ENCODE measurements around the gene SPRR2B. TPM values are rescaled to one million over a fixed set of nuclear protein-coding genes. Genes with fewer than 3 reads are reported as not detected.
"Not testable (repeated sequence)": the region's sequence is repeated elsewhere in the genome, so short reads cannot be mapped to it uniquely, and the experiment has no call there.

The SPRR2B gene
- total and polyA plus RNA-seq, 3 donors from 2014 or later: 0.62 to 12.4 TPM; not detected in 1

DNA sequence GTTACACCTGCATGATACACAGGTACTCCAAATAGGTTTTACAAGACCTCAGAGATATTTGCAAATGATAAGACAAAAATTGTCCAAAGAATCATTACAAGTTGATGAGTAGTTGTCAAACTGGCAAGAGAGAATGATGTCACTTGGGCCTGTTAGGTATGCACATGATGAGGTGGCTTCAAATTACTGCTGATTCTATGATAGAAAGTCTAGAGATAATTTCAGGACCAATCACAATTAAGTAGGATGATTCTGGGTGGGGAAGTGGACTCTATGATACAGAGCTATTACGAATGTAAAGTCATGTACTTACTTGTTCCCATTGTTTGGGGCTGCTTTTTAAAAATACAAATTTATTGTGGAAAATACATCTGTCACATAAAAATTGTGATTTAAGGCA is 45.6 kb downstream of the SPRR2B start:
- no peak for TF ChIP-seq POLR2A (IDR thresholded peaks at IDR 0.05)
- TF ChIP-seq, protein P1, sequence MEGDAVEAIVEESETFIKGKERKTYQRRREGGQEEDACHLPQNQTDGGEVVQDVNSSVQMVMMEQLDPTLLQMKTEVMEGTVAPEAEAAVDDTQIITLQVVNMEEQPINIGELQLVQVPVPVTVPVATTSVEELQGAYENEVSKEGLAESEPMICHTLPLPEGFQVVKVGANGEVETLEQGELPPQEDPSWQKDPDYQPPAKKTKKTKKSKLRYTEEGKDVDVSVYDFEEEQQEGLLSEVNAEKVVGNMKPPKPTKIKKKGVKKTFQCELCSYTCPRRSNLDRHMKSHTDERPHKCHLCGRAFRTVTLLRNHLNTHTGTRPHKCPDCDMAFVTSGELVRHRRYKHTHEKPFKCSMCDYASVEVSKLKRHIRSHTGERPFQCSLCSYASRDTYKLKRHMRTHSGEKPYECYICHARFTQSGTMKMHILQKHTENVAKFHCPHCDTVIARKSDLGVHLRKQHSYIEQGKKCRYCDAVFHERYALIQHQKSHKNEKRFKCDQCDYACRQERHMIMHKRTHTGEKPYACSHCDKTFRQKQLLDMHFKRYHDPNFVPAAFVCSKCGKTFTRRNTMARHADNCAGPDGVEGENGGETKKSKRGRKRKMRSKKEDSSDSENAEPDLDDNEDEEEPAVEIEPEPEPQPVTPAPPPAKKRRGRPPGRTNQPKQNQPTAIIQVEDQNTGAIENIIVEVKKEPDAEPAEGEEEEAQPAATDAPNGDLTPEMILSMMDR (IDR thresholded peaks at IDR 0.05): no peak
- no peak for DNase-seq
- Histone ChIP-seq H3K4me3 (no peak overlapping the region), H3K27me3 (no peaks in the 10 kb centered on the region), H3K36me3 (ENCODE audit: low read depth, missing control alignments) (no peaks in the 10 kb centered on the region), H3K9me3 (no peaks in the 10 kb centered on the region), H3K4me1 (no peaks in the 10 kb centered on the region), H3K27ac (no peak overlapping the region)
- intact Hi-C loops (cut with DNase I; ENCODE audit: low total_unique reads): no loop called here
- 89 to 93% methylated on average over 1 of the region's 1 CpG for WGBS, 2 donors

DNA sequence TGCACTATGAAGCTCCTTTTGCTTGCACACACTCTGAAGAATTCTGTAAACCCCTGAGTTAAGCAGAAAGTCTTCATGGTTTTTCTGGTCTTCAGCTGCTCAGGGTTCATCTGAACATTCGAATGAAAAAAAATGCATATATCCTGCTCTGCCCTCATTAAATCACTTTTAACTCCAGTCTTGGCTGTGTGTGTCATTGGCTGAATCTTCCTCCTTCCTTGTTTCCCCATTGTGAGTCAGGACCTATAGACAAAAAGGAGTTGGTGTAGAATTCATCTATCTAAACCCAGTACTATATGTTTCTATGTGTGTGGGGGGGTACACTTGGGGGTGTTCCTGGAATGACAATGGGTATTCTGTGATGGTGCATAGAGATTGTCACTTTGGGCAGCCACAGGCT is 47.0 kb downstream of the SPRR2B start:
- Histone ChIP-seq H3K27ac (no peak overlapping the region), H3K4me1 (no peaks in the 10 kb centered on the region), H3K9me3 (no peaks in the 10 kb centered on the region), H3K36me3 (ENCODE audit: low read depth, missing control alignments) (no peaks in the 10 kb centered on the region), H3K27me3 (no peaks in the 10 kb centered on the region), H3K4me3 (no peak overlapping the region)
- intact Hi-C loops (cut with DNase I; ENCODE audit: low total_unique reads): no loop called here
- WGBS, 2 donors: 81 to 85% methylated on average over 1 of the region's 1 CpG
- TF ChIP-seq POLR2A (IDR thresholded peaks at IDR 0.05): no peak
- TF ChIP-seq, protein P1 (IDR thresholded peaks at IDR 0.05): no peak
- no peak for DNase-seq

DNA sequence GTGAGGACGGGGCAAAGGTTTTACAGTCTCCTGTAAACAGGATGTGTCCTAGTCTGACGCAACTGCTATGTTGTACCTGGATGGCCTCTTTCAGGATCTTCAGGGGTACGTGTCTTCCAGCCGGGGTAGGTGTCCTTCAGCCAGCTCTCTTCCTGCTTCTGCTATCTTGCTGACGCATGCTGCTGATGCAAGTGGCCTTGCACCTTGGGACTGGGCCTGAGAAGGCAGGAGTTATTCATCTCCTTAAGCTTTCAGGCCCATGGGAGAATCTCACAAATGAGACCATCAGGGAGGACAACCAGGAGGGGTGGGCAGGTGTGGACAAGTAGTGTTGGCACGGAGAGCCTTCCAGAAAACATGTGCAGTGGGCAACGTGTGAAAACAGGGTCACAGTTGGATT is 48.3 kb downstream of the SPRR2B start:
- H3K27me3 ChIP-seq: no peaks in the 10 kb centered on the region
- no peak overlapping the region for H3K4me3 ChIP-seq
- no peak for DNase-seq
- no peaks in the 10 kb centered on the region for H3K36me3 ChIP-seq (ENCODE audit: low read depth, missing control alignments)
- H3K9me3 ChIP-seq: no peaks in the 10 kb centered on the region
- intact Hi-C loops (cut with DNase I; ENCODE audit: low total_unique reads): no loop called here
- no peak overlapping the region for H3K27ac ChIP-seq
- TF ChIP-seq POLR2A (IDR thresholded peaks at IDR 0.05): no peak
- TF ChIP-seq, protein P1 (IDR thresholded peaks at IDR 0.05): no peak
- no peaks in the 10 kb centered on the region for H3K4me1 ChIP-seq
- WGBS, 2 donors: 90 to 95% methylated on average over 7 of the region's 7 CpGs

DNA sequence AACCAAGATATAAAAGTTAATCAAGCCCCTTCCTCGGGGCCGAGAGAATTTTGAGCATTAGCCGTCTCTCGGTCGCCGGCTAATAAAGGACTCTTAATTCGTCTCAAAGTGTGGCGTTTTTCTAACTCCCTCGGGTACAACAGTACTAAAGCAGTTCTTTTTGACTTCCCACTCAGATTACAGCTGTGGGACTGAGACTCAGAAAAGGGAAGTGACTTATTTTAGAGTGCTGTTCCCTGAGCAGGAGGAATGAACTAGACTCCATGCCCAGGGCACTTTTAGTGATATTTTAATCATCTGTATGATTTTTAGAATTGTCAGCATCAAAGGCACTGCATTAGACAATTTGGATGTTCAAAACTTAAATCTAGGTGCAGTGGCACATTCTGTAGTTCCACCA is 49.1 kb downstream of the SPRR2B start:
- H3K4me3 ChIP-seq; intact Hi-C loops (cut with DNase I; ENCODE audit: low total_unique reads); H3K27me3 ChIP-seq; H3K27ac ChIP-seq; H3K36me3 ChIP-seq (ENCODE audit: low read depth, missing control alignments); DNase-seq; H3K9me3 ChIP-seq; H3K4me1 ChIP-seq: not testable (repeated sequence)
- WGBS, 2 donors: 56 to 67% methylated on average over 9 of the region's 9 CpGs

DNA sequence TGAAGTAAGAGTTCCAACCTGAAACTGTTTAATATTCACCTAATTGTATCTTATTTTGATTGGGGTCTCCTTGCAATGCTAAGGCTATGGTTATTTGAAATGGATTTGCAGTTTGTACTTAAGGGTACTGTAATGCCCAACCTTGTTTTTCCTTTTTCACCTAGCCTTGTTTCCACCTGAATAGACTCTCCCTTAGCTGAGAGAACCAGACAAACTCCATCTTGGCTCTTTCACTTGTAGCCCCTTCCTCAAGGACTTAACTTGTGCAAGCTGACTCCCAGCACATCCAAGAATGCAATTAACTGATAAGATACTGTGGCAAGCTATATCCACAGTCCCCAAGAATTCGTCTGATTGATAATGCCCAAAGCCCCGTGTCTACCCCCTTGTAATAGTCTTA is 49.6 kb downstream of the SPRR2B start:
- H3K27ac ChIP-seq; DNase-seq; intact Hi-C loops (cut with DNase I; ENCODE audit: low total_unique reads); H3K36me3 ChIP-seq (ENCODE audit: low read depth, missing control alignments); H3K27me3 ChIP-seq; H3K4me1 ChIP-seq; H3K4me3 ChIP-seq; H3K9me3 ChIP-seq: not testable (repeated sequence)
- WGBS, 2 donors: 29 to 34% methylated on average over 2 of the region's 2 CpGs

Small RNAs within 50 kb of the gene (small RNA-seq; reads per million reads assigned to genes)
- 0 to 0.28 reads per million in 2 donors for gene AL356867.1

Other genes starting within 250 kb of the SPRR2B start
- gene LCE1A, start 244.1 kb downstream of the SPRR2B start, total RNA-seq: not detected
- gene LCE1A, start 244.1 kb downstream of the SPRR2B start, polyA plus RNA-seq (ENCODE audit: insufficient read depth, low read depth, low replicate concordance): not detected
- not detected for gene LCE6A, start 228.8 kb downstream of the SPRR2B start, total RNA-seq
- not detected for gene LCE6A, start 228.8 kb downstream of the SPRR2B start, polyA plus RNA-seq (ENCODE audit: insufficient read depth, low read depth, low replicate concordance)
- gene LCE7A, start 211.6 kb downstream of the SPRR2B start, total RNA-seq: not detected
- gene LCE7A, start 211.6 kb downstream of the SPRR2B start, polyA plus RNA-seq (ENCODE audit: insufficient read depth, low read depth, low replicate concordance): not detected
- 100 to 1,000 TPM; 249 to 786 TPM for gene SMCP, start 193.3 kb downstream of the SPRR2B start, total RNA-seq
- gene SMCP, start 193.3 kb downstream of the SPRR2B start, polyA plus RNA-seq (ENCODE audit: insufficient read depth, low read depth, low replicate concordance): 724 TPM
- not detected for gene IVL, start 163.1 kb downstream of the SPRR2B start, total RNA-seq
- gene IVL, start 163.1 kb downstream of the SPRR2B start, polyA plus RNA-seq (ENCODE audit: insufficient read depth, low read depth, low replicate concordance): not detected
- gene SPRR5, start 124.4 kb downstream of the SPRR2B start, total RNA-seq: not detected
- not detected for gene SPRR5, start 124.4 kb downstream of the SPRR2B start, polyA plus RNA-seq (ENCODE audit: insufficient read depth, low read depth, low replicate concordance)
- 1 to 10 TPM in 1 of 2 donors, under 1 TPM in 1; 0.81 to 8.4 TPM for gene SPRR4, start 101.0 kb downstream of the SPRR2B start, total RNA-seq
- gene SPRR4, start 101.0 kb downstream of the SPRR2B start, polyA plus RNA-seq (ENCODE audit: insufficient read depth, low read depth, low replicate concordance): 9.5 TPM
- gene SPRR1A, start 87.5 kb downstream of the SPRR2B start, total RNA-seq: not detected
- gene SPRR1A, start 87.5 kb downstream of the SPRR2B start, polyA plus RNA-seq (ENCODE audit: insufficient read depth, low read depth, low replicate concordance): not detected
- not detected for gene SPRR3, start 69.9 kb downstream of the SPRR2B start, total RNA-seq
- not detected for gene SPRR3, start 69.9 kb downstream of the SPRR2B start, polyA plus RNA-seq (ENCODE audit: insufficient read depth, low read depth, low replicate concordance)
- not detected for gene SPRR1B, start 40.4 kb downstream of the SPRR2B start, total RNA-seq
- gene SPRR1B, start 40.4 kb downstream of the SPRR2B start, polyA plus RNA-seq (ENCODE audit: insufficient read depth, low read depth, low replicate concordance): not detected
- gene SPRR2D, start 30.5 kb downstream of the SPRR2B start, total RNA-seq: under 1 TPM in 1 of 2 donors, not detected in 1; 0.56 TPM
- gene SPRR2D, start 30.5 kb downstream of the SPRR2B start, polyA plus RNA-seq (ENCODE audit: insufficient read depth, low read depth, low replicate concordance): 0.74 TPM
- not detected for gene SPRR2A, start 14.1 kb downstream of the SPRR2B start, total RNA-seq
- gene SPRR2A, start 14.1 kb downstream of the SPRR2B start, polyA plus RNA-seq (ENCODE audit: insufficient read depth, low read depth, low replicate concordance): not detected
- gene SPRR2E, start 22.9 kb upstream of the SPRR2B start, total RNA-seq: not detected
- 1.4 TPM for gene SPRR2E, start 22.9 kb upstream of the SPRR2B start, polyA plus RNA-seq (ENCODE audit: insufficient read depth, low read depth, low replicate concordance)
- 1 to 10 TPM in 1 of 2 donors, not detected in 1; 4.9 TPM for gene SPRR2F, start 41.9 kb upstream of the SPRR2B start, total RNA-seq
- gene SPRR2F, start 41.9 kb upstream of the SPRR2B start, polyA plus RNA-seq (ENCODE audit: insufficient read depth, low read depth, low replicate concordance): 21.6 TPM
- gene SPRR2G, start 79.3 kb upstream of the SPRR2B start, total RNA-seq: not detected
- 1.9 TPM for gene SPRR2G, start 79.3 kb upstream of the SPRR2B start, polyA plus RNA-seq (ENCODE audit: insufficient read depth, low read depth, low replicate concordance)
- gene LELP1, start 131.8 kb upstream of the SPRR2B start, total RNA-seq: 100 to 1,000 TPM; 124 to 467 TPM
- gene LELP1, start 131.8 kb upstream of the SPRR2B start, polyA plus RNA-seq (ENCODE audit: insufficient read depth, low read depth, low replicate concordance): 847 TPM
- gene PRR9, start 146.0 kb upstream of the SPRR2B start, total RNA-seq: 1 to 10 TPM in 1 of 2 donors, under 1 TPM in 1; 0.31 to 2.8 TPM
- gene PRR9, start 146.0 kb upstream of the SPRR2B start, polyA plus RNA-seq (ENCODE audit: insufficient read depth, low read depth, low replicate concordance): 3.5 TPM
- gene LORICRIN, start 188.1 kb upstream of the SPRR2B start, total RNA-seq: under 1 TPM; 0.25 to 0.31 TPM
- not detected for gene LORICRIN, start 188.1 kb upstream of the SPRR2B start, polyA plus RNA-seq (ENCODE audit: insufficient read depth, low read depth, low replicate concordance)
- gene PGLYRP3, start 241.3 kb upstream of the SPRR2B start, total RNA-seq: not detected
- gene PGLYRP3, start 241.3 kb upstream of the SPRR2B start, polyA plus RNA-seq (ENCODE audit: insufficient read depth, low read depth, low replicate concordance): 0.28 TPM